ENCODE measurements around the gene CSNK1D. TPM values are rescaled to one million over a fixed set of nuclear protein-coding genes. Genes with fewer than 3 reads are reported as not detected.

CSNK1D gene
- total RNA-seq, 1 donor, result 57.0 TPM

GRCh38 chr17:82301916-82302567 is 28.5 kb upstream of the CSNK1D start:
- no peak for DNase-seq (ENCODE audit: low read depth)
- H3K4me3 ChIP-seq (ENCODE audit: low read depth, low read length), result no peak overlapping the region
- TF ChIP-seq CTCF (IDR thresholded peaks at IDR 0.05; ENCODE audit: insufficient read depth, low read depth, low read length), result no peak

DNA sequence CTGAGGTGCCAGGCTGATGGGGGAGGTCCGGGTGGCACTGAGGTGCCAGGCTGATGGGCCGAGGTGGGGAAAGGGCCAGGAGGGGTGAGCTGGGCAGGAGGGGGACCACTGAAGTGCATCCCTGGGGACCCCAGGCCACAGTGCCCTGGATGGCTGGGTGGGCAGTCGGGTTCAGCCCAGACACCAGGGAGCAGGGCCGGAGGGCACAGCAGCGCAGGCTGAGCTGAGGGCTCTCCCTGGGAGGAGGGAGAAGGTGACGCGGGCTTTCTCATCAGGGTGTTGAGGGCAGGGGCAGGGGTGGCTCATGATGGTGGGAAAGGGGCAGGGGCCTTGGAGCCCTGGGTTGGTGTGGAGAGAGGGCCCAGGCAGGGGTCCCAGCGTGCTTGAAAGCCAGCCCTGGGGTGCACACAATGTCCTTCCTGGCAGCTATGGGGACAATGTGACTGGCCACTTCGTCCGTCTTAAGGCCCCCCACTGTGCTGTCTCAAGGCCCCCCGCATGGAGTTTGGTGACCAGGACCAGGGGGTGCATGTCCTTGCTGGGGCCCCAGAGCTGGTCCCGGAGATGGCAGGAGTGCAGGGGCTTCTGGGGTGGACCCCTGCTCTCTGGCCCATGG is 27.9 kb upstream of the CSNK1D start:
- TF ChIP-seq CTCF (IDR thresholded peaks at IDR 0.05; ENCODE audit: insufficient read depth, low read depth, low read length), result no peak
- H3K4me3 ChIP-seq (ENCODE audit: low read depth, low read length), result no peak overlapping the region
- DNase-seq (ENCODE audit: low read depth), result no peak

DNA sequence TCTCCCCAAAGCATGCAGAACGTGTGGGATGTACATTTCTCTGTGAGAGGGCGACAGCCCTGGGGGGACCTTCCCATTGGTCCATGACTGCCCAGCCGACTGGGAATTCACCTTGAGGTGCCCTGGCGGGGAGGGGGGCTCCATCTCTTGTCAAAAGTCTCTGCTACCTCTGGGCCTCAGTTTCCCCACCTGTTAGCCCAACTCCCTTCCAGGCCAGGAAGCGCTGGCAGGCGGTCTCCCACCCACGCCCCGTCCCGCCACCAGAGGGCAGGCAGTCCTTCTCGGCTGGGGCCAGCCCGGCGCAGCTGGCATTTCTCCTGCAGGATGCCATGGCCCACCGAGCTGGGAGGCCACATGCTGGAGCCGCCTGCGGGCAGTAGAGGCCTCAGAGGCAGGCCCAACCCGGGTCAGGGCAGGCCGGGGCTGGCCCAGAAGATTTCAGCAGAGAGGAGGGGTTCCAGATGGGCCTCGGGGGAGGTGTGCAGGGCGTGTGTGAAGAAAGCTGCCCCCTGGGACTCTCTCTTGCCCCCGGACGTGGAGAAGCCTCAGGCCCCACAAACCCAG is 27.3 kb upstream of the CSNK1D start:
- peak; percentile 73 for DNase-seq (ENCODE audit: low read depth)
- no peak overlapping the region for H3K4me3 ChIP-seq (ENCODE audit: low read depth, low read length)
- peak; percentile 90 for TF ChIP-seq CTCF (IDR thresholded peaks at IDR 0.05; ENCODE audit: insufficient read depth, low read depth, low read length)

DNA sequence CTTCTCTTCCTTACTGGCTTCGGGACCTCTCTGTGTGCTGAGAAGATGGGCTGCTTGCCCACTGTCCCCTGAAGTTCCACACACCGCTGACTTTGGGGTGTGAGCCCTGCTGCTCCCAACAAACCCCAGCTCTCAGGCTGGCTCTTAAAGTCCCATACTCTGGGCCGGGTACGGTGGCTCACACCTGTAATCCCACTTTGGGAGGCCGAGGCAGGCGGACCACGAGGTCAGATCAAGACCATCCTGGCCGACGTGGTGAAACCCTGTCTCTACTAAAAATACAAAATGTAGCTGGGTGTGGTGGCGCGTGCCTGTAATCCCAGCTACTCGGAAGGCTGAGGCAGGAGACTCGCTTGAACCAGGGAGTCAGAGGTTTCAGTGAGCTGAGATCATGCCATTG is 26.7 kb upstream of the CSNK1D start:
- TF ChIP-seq CTCF (IDR thresholded peaks at IDR 0.05; ENCODE audit: insufficient read depth, low read depth, low read length), result no peak
- H3K4me3 ChIP-seq (ENCODE audit: low read depth, low read length), result no peak overlapping the region
- DNase-seq (ENCODE audit: low read depth), result no peak

DNA sequence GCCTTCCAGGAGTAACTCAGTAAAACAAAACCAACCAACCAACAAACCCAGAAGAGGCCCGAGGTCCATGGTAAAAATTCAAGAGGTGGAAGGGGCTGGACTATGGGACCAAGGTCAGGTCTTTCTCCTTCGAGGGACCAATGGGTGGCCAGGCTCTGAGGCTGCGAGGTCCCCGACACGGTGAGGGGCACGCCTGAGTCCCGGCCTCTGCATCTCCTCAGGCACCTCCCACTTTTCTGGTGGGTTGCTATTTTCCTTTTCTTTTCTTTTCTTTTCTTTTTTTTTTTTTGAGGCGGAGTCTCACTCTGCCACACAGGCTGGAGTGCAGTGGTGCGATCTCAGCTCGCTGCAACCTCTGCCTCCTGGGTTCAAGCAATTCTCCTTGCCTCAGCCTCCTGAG is 26.0 kb upstream of the CSNK1D start:
- no peak for TF ChIP-seq CTCF (IDR thresholded peaks at IDR 0.05; ENCODE audit: insufficient read depth, low read depth, low read length)
- DNase-seq (ENCODE audit: low read depth), result no peak
- no peak overlapping the region for H3K4me3 ChIP-seq (ENCODE audit: low read depth, low read length)

GRCh38 chr17:82298538-82299421 is 25.3 kb upstream of the CSNK1D start:
- TF ChIP-seq CTCF (IDR thresholded peaks at IDR 0.05; ENCODE audit: insufficient read depth, low read depth, low read length), result no peak
- H3K4me3 ChIP-seq (ENCODE audit: low read depth, low read length), result peak overlapping the region; percentile 48
- no peak for DNase-seq (ENCODE audit: low read depth)
